ENCODE measurements around the gene CYP46A1.

The CYP46A1 gene

GRCh38 chr14:99735189-99736135, 51.4 kb downstream of the CYP46A1 start:
- H3K27ac ChIP-seq (replicated peaks): no peak overlapping the region

GRCh38 chr14:99736603-99737371, 52.7 kb downstream of the CYP46A1 start:
- H3K27me3 ChIP-seq (ENCODE audit: insufficient read depth, poor library complexity, severe bottlenecking): peaks cover 25% of the 10 kb centered on the region
- TF ChIP-seq POLR2AphosphoS5 (IDR thresholded peaks at IDR 0.05; ENCODE audit: low read depth) (no peak), SPI1 (IDR thresholded peaks at IDR 0.05; ENCODE audit: borderline replicate concordance, low read depth) (no peak), GABPA (IDR thresholded peaks at IDR 0.05; ENCODE audit: low read depth) (no peak), CTCF (IDR thresholded peaks at IDR 0.05; ENCODE audit: insufficient read depth, low read length) (no peak), REST (IDR thresholded peaks at IDR 0.05; ENCODE audit: insufficient replicate concordance, low read depth) (no peak)
- no peak for DNase-seq (ENCODE audit: low read depth in 1 of 2, low spot score in 1 of 2)
- H3K4me3 ChIP-seq (replicated peaks; ENCODE audit: insufficient read depth, low read length): no peak overlapping the region
- H3K27ac ChIP-seq (replicated peaks): no peak overlapping the region

More at GRCh38 chr14:99735189-99736135, 51.4 kb downstream of the CYP46A1 start:
- TF ChIP-seq POLR2AphosphoS5 (IDR thresholded peaks at IDR 0.05; ENCODE audit: low read depth) (no peak), GABPA (IDR thresholded peaks at IDR 0.05; ENCODE audit: low read depth) (no peak), REST (IDR thresholded peaks at IDR 0.05; ENCODE audit: insufficient replicate concordance, low read depth) (no peak), SPI1 (IDR thresholded peaks at IDR 0.05; ENCODE audit: borderline replicate concordance, low read depth) (no peak), CTCF (IDR thresholded peaks at IDR 0.05; ENCODE audit: insufficient read depth, low read length) (no peak)
- Histone ChIP-seq H3K27me3 (ENCODE audit: insufficient read depth, poor library complexity, severe bottlenecking) (peaks cover 29% of the 10 kb centered on the region), H3K4me3 (replicated peaks; ENCODE audit: insufficient read depth, low read length) (no peak overlapping the region)
- no peak for DNase-seq (ENCODE audit: low read depth in 1 of 2, low spot score in 1 of 2)

- Histone ChIP-seq H3K27me3 (ENCODE audit: insufficient read depth, poor library complexity, severe bottlenecking) (peaks cover 25% of the 10 kb centered on the region), H3K4me3 (replicated peaks; ENCODE audit: insufficient read depth, low read length) (no peak overlapping the region), H3K27ac (replicated peaks) (no peak overlapping the region)
- TF ChIP-seq POLR2AphosphoS5 (IDR thresholded peaks at IDR 0.05; ENCODE audit: low read depth): no peak
- TF ChIP-seq REST (IDR thresholded peaks at IDR 0.05; ENCODE audit: insufficient replicate concordance, low read depth): no peak
- TF ChIP-seq GABPA (IDR thresholded peaks at IDR 0.05; ENCODE audit: low read depth): no peak
- no peak for DNase-seq (ENCODE audit: low read depth in 1 of 2, low spot score in 1 of 2)
Observed at GRCh38 chr14:99737451-99737951, 53.4 kb downstream of the CYP46A1 start.
